RCC 7860 (cell line): ENCODE data around the gene GMPPB.
"Not testable (repeated sequence)": the region's sequence is repeated elsewhere in the genome, so short reads cannot be mapped to it uniquely, and the experiment has no call there.

ENCODE experiments used
- DNase-seq: peaks from one replicate; pipeline ENCODE4 v3.0.0-alpha.2; 2015; ENCODE audit warnings: low spot score
- FAIRE-seq: peaks from 2 replicates; lab custom pipeline; 2012; peaks lifted over from hg19 to GRCh38; lab: Jason Lieb, UNC

Gene GMPPB

DNA sequence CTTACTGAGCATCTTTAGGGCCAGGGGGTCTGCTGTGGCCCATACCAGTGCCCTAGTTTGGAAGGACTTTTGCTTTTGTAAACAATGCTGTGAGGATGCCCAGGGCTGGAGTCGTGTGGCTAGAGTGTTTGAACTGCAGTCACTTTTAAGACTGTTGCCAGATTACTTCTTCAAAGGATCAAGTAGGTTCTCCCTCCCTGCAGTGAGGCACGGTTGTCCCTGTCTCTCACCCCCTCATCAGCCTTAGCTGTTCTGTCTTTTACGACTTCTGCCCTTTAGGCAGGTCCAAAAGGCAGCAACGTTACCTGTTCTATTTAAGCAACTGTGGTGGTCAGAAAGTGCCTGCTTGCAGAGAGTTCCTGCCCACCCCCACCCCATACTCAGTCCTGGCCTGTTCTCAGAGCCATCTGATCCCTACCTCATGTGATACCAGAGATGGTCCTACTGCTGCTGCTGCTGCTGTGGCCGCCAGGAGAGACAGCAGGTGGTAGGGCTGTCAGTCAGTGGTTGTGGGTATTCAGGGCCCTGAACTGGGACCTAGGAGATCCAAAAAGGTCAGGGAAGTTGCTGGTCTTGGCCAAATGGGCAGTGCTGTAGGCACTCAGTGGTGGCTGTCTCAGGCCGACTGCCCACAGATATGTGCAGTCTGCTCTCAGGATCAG lies 29.2 kb downstream of the GMPPB start:
- not testable (repeated sequence) for FAIRE-seq, DNase-seq

DNA sequence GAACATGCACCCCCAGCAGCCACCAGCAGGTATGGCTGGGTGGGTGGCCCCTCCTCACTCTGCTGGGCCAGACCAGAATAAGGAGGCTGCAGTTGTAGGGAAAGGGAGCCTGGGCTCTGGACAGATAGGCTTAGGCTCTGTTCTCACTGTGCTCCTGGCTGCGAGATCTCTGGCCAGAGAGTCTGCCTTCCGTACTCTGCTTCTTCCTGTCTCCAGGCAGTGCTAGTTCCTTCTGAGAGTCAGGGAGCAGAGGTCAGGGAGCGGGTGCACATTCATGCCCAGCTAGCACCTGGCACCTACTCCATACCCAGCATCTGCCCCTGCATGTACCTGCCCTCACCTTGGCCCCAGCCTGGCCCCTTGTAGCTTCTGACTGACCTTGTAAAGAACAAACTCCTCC lies 32.3 kb downstream of the GMPPB start:
- not testable (repeated sequence) for FAIRE-seq, DNase-seq

DNA sequence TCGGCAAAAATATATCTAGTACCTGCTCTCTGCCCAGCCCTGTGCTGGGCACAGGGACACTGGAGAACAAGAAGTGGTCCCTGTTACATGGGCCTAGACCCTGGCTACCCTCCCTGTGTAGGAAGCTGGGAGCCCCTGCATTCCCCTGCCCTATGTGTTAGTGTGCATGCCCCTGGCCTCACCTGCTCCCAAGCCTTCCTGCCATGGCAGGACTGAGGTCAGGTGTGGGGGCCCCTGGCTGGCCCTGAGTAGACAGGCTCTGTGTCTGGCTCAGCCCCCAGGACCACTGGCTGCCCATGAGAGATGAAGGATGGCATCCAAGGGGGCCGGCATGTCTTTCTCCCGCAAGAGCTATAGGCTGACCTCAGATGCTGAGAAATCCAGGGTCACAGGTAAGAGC lies 32.9 kb downstream of the GMPPB start:
- not testable (repeated sequence) for DNase-seq, FAIRE-seq

DNA sequence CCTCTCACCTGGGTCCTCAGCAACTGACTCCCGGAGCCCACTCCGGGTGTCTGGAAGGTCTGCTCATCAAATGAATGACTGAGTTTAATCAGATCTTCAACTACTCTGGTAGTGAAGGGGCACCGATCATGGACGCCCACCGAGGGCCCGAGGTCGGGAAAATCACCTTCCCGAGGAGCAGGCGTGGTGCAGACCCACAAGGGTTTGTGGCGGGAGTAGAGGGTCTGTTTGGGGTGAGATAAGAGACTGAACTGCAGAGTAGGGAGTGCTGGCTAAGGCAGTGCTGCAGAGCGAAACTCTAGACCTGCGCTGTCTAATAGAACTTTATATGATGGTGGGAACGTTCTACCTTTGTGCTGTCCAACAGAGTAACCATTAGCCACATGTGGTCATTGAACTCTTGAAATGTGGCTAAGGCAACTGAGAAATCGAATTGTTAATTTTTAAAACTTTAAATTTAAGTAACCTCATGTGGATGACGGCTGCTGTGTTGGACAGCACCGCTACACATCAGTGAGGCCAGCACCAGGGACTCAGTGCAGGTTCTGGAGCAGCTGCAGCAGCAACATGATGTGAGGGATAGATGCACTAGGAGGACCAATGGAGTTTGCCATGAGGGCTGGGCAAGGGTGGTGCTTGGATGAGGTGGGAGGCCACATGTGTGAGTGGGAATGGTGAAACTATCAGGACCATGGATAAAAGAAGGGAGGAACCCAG lies 33.7 kb downstream of the GMPPB start:
- DNase-seq, FAIRE-seq: not testable (repeated sequence)

DNA sequence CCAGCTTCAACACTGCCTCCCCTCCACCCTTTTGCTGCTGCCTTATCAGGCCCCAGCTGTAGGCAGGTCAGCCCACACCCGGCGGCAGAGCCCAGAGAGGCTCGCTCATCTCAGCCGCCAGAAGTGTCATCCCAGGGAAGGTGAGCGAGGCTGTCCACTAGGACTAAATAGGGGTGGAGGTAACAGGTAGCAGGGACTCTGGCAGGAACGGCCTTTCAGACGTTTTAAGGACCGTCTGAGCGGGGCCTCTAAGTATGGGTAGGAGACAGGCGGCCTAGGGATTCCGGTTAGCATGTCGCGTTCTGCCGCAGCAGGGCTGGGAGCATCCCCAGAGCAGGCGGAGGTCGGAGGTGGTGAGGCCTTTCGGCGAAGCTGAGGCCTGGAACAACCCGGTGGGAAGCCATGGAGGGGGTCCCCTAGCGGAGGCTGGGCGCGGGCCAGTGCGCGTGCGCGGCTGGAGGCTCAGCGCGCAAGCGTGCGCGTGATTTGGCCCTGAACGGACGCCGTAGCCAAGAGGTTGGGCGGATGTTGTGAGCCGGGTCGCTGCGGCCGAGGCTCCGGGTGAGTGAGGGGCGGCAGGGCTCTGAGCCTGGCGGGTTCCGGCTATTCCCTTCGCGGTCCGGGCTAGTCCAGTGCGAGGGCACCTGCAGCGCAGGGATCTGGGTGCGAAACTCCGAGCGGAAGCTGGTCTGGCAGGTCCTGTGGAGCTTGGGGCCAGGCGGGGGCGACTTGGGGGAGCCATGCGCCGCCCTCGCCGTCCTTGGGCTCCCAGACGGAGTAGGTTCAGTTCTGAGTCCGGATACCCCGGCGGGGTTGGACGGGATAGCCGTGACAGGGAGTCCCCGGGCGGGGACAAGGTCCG lies 34.5 kb downstream of the GMPPB start, which contains the start of the genes MST1 and RNF123:
Gene MST1 (minus strand): TSS at position 429 of the 862 bp plus-strand sequence. CDS start 783 bp downstream, outside the sequence.
Gene RNF123 (plus strand): TSS at position 512 of the 862 bp plus-strand sequence. CDS start 1,609 bp downstream, outside the sequence.
- DNase-seq (peak; percentile 62), FAIRE-seq (no peak)

DNA sequence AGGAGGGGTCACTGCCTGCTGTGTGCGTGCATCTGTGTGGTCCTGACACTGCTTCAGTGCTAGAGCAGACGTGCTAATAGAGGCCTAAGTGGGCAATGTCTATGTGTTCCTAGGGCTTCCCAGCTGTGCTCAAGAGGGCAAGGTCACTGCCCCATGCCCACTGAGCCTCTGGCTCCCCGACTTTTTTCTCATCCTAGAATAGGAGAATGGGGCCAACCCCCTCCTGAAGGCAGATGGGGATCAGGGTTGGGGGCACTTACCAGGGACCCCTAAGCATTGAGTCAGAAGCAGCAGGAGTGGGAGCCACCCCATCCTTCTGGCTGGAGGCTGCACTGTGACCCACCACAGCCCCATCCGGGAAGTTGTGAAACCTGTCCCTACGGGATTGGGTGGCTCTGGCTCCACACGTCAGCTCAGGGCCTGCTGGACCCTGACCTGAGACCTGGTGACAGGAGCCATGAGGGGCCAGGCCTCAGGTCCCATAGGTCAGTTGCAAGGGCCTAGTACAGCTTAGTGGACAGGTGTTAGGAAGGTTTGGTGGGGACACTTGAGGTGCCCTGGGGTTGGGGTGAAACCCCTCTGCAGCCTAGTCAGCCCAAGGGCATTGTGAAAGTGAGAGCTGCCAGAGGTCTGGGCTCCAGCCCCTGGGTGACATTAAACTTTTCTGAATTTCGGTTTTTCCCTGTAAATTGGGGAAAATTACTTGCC lies 35.3 kb downstream of the GMPPB start:
- not testable (repeated sequence) for DNase-seq, FAIRE-seq

DNA sequence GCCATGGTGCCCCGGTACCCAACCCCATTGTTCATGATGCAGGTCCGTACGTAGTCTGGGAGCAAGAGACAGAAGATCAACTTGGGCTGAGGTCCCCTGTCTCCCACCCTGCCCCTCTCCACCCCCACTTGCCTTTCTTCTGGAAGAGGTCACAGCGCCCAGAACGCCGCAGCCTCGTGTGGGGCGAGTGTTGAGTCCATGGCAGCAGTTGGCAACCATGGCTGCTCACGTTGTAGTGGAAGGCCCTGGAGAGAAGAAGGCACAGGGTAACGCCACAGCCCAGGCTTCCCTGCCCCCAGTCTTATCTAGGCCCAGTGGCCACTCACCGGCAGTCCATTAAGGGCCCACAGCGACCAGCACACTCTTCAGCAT lies 36.3 kb downstream of the GMPPB start:
- DNase-seq, FAIRE-seq: not testable (repeated sequence)

DNA sequence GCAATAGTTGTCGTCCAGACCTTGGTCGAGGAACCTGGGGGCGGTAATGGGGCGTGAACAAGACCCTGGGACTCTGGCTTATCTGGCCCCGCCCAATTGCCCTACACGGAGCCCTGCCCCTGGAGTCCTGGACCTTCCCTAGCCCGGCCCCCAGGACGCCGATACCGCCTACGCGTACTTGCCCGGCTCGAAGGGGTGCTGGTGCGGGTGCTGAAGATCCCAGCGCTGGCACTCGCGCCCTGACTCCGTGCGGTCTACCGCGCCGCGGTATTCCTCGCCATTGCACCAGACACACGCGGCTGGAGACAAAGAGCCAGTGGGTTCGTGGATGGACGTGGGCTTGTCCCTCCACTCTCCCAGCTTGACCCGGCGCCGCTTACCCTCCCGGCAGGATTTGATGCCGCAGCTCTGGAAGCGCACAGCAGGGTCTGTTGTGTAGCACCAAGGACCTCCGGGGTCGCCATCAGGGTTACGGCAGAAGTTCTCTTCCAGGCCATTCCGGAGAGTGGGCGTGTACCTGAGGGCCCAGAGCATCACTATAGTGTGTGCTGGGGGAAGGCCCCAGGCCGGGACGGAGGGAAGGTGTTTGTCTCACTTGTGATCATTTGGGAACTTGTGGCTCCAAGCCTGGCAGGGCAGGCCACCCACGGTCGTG lies 36.9 kb downstream of the GMPPB start:
- not testable (repeated sequence) for DNase-seq

DNA sequence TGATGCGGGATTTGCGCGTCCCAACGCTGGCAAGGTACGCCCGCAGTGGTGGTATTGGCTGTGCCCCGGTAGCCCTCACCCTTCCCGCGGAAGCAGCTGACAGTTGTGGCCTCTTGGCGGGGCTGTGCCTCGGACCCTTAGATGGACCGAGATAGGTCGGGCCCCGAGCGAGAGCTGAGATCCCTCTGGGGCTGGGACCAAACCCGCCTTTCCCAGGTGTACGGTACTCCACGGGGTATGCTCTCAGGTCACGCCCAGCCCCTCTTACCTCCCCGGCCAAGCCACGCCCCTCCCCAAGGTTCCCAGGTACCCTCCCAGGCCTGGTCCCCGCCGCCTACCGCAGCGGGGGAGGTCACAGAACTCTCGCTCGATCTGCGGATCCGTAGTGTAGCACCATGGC lies 37.4 kb downstream of the GMPPB start:
- FAIRE-seq, DNase-seq: not testable (repeated sequence)

More for the DNA sequence above, 36.9 kb downstream of the GMPPB start:
- FAIRE-seq = not testable (repeated sequence)

DNA sequence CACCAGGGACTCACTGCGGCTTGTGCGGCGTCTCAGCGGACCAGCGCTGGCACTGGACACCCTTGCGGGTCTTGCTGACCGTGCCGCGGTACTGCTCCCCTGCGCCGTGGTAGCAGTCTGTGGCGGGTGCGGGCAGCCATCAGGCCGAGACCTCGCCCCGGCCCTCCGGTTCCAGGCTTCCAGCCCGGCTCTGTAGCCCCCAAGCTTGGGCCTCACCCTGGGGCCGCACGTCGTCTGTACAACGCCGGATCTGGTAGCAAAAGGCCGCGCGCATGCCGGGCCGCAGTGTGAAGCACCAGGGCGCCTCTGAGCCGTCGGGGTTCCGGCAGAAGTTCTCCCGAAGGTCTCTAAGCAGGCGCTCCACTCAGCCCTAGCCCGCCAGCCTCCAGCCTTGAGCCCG lies 37.9 kb downstream of the GMPPB start:
- not testable (repeated sequence) for FAIRE-seq, DNase-seq

DNA sequence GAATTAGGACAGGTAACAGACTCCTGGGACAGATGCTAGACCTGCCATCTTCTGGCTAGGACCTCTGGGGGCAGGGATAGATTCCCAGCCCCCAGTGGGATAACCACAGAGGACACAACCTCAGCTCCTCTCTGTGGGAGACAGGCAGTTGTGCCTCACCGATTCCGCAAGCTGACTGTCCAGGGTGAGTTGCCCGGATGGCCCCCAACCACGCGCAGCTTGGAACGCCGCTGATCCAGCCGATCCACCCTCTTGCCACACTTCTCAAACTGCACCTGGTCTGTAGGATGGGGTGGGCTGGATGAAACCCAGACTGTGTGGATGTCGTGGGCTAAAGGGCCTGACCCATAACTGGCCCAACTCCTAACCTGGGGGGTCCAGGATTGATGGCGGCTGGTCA lies 38.6 kb downstream of the GMPPB start:
- not testable (repeated sequence) for FAIRE-seq, DNase-seq

DNA sequence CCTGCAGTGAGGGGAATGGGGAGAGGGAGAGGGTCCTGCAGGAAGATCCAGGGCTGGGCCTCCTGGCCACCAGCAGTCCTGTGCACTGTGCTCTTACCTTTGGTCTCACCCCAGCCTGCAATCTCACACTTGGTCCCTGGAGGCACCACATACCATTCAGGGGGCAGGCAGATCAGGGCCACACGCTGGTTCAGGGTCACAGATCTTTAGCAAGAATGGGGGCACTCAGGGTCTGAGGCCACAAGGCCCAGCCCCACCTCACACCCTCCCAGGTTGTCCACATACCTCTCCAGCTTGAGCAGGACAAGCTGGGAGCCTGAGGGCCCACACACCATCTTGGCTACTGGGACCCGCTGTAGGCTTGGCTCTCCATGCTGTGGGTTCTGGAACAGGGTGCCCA lies 39.3 kb downstream of the GMPPB start:
- not testable (repeated sequence) for DNase-seq, FAIRE-seq

DNA sequence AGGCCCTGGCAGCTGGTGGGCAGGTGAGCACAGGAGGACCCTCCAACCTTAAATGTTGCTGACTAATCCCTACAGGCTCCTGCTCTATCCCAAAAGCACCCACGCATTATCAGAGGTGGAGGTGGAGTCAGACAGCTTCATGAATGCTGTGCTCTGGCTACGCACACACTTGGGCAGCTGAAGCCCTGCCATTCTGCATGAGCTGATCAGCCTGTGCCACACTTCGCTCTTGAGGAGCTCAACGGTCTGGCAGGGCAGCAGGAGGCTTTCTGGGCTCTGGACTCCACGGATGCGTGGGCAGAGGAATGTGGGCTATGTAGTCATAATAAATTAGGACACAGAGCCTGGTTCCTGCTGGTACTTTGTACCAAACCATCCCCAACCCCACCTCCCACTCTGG lies 40.6 kb downstream of the GMPPB start:
- no peak for DNase-seq
- FAIRE-seq = no peak

DNA sequence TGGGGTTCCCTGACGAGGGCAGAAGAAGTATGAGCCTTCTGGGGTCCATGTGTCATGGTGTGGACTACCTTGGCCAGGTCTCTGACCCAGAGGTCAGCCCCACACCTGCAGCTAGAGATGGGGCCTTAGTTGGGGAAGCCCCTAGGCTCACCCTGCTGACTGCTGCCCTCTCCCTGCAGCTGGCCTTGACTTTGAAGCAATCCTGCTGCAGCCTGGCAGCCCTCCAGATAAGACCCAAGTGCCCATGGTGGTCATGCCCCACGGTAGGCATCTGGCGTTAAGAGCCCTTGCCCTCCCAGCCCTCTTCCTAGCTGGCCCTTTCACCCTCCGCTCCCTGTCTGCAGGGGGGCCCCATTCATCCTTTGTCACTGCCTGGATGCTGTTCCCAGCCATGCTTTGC lies 42.2 kb downstream of the GMPPB start:
- FAIRE-seq (no peak), DNase-seq (no peak)

DNA sequence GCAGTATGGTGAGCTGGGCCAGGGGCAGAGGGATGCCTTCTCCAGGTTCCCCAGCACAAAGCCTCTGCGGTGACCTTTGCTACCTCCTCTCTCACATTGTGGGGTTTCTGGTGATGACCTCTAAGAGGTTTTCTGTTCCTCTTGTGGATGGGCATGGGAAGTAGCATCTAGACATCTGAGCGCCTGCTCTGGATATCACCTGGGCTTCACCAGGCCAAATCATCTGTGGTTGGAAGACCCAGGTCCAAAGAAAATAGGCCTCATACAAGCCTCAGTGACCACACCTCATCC lies 42.6 kb downstream of the GMPPB start:
- DNase-seq (no peak), FAIRE-seq (no peak)

DNA sequence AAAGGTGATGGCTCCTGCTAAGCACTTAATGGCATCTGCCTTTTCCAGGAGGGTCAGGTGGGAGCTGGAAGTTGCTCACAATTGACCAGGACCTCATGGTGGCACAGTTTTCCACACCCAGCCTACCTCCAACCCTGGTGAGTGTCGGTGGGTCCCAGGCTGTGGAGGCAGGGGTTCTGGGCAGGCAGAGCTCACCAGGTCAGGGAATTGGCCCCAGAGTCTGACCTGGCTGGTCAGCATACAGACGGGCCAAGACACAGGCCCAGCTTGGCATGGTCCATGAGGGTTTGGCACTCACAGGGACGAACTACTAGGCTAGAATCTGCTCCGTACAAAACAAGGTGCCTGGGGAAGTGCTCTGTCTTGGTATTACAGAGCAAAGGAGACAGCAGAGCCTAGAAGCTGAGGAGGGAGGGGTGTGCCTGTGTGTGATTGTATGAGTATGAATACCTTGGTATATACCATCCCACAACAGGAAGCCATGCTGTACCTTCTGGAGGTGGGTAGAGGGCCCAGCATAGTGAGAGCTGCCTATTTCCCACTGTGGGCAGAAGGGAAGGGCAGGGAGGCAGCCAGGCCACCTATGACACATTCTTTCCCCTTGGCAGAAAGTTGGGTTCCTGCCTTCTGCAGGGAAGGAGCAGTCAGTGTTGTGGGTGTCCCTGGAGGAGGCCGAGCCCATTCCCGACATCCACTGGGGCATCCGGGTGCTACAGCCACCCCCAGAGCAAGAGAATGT lies 43.1 kb downstream of the GMPPB start:
- FAIRE-seq = no peak
- no peak for DNase-seq

DNA sequence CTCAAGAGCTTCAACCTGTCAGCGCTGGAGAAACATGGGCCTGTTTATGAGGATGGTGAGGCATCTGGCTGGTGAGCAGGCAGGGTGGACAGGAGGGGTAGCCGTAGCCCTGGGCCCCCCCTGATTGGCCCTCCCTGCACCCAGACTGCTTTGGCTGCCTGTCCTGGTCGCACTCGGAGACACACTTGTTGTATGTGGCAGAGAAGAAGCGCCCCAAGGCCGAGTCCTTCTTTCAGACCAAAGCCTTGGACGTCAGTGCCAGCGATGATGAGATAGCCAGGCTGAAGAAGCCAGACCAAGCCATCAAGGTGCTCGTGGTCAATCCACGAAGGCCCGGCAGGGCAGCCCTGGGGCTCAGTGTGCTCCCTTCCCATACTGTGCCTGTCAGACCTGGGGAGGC lies 47.8 kb downstream of the GMPPB start:
- no peak for FAIRE-seq
- DNase-seq = no peak

DNA sequence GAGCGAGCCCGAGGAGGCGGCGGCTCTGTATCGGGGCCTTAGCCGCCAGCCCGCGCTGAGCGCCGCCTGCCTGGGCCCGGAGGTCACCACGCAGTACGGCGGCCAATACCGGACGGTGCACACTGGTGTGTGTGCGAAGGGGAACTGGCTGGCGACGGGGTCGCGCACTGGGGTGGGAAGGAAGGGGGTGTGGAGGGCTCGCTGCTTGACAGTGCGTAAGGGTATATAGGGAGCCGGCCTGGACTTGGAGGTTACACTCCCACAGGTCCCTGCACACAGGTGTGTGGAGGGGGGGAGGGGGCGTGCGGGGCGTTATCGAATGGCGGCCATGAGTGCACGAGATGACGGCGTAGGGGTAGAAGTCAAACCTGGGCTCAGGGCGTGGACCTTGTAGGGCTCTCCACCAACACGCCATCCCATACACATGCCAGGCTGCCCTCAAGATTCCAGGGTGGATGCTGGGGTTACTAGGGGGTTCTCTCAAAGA lies 49.2 kb downstream of the GMPPB start:
- FAIRE-seq (no peak), DNase-seq (no peak)
